WTC11 (cell line): ENCODE measurements around the gene ATG5. TPM values are rescaled to one million over a fixed set of nuclear protein-coding genes. Genes with fewer than 3 reads are reported as not detected.

Experiments
- ATAC-seq: fragments of 200-7000 bp; cut with Tn5 transposase; 2 replicates; pipeline ENCODE4 v1.10.0; 2021; ENCODE audit warnings: mild to moderate bottlenecking, moderate library complexity
- CTCF ChIA-PET: fragments of 300-600 bp; sonication (Branson Sonifier 250); formaldehyde crosslinking; loops from one replicate; lab custom pipeline; 2021; ENCODE audit warnings: antibody characterized with exemption; lab: Charles Lee
- POLR2A ChIA-PET: fragments of 350-600 bp; sonication (Branson Sonifier 250); formaldehyde crosslinking; loops from one replicate; lab custom pipeline; 2021; ENCODE audit warnings: antibody characterized with exemption; lab: Charles Lee
- DNase-seq: peaks from one replicate; pipeline ENCODE4 v3.0.0; 2021; ENCODE audit warnings: low spot score
- H3K27ac Mint-ChIP-seq: 2 replicates; pipeline ENCODE4 v1.8.0; 2021; ENCODE audit warnings: mixed read lengths
- H3K27me3 Mint-ChIP-seq: 2 replicates; pipeline ENCODE4 v1.8.0; 2021; ENCODE audit warnings: low read depth, mild to moderate bottlenecking, moderate library complexity, mixed read lengths
- H3K36me3 Mint-ChIP-seq: 2 replicates; pipeline ENCODE4 v1.8.0; 2021; ENCODE audit warnings: mixed read lengths
- H3K4me1 Mint-ChIP-seq: 2 replicates; pipeline ENCODE4 v1.8.0; 2022; ENCODE audit warnings: mixed read lengths
- H3K4me3 Mint-ChIP-seq: 2 replicates; pipeline ENCODE4 v1.8.0; 2021; ENCODE audit warnings: mild to moderate bottlenecking, moderate library complexity, mixed read lengths
- H3K9me3 Mint-ChIP-seq: 2 replicates; pipeline ENCODE4 v1.8.0; 2021; ENCODE audit warnings: mixed read lengths
- AFF4 ChIP-seq: sonication (generic); formaldehyde crosslinking; IDR thresholded peaks from 2 replicates; pipeline ENCODE4 v1.8.1; 2023; ENCODE audit warnings: mild to moderate bottlenecking, missing genetic modification reagents, borderline replicate concordance
- ARID4B ChIP-seq: sonication (generic); formaldehyde crosslinking; IDR thresholded peaks from 2 replicates; pipeline ENCODE4 v1.8.0; 2023; ENCODE audit warnings: missing genetic modification reagents, mild to moderate bottlenecking, borderline replicate concordance
- CBFB ChIP-seq: sonication (generic); formaldehyde crosslinking; IDR thresholded peaks from 2 replicates; pipeline ENCODE4 v1.8.1; 2022; ENCODE audit warnings: mild to moderate bottlenecking, low read depth, missing genetic modification reagents
- CREB1 ChIP-seq: sonication (generic); formaldehyde crosslinking; IDR thresholded peaks from 2 replicates; pipeline ENCODE4 v1.8.0; 2023; ENCODE audit warnings: mild to moderate bottlenecking, missing genetic modification reagents
- CTCF ChIP-seq: fragments of 200-600 bp; IDR thresholded peaks from 2 replicates; pipeline ENCODE4 v1.8.0; 2022; ENCODE audit warnings: antibody characterized with exemption
- ELF4 ChIP-seq: sonication (generic); formaldehyde crosslinking; IDR thresholded peaks from 2 replicates; pipeline ENCODE4 v1.8.1; 2022; ENCODE audit warnings: low read depth, mild to moderate bottlenecking, moderate library complexity, missing genetic modification reagents
- FOXK1 ChIP-seq: sonication (generic); formaldehyde crosslinking; IDR thresholded peaks from 2 replicates; pipeline ENCODE4 v1.8.0; 2022; ENCODE audit warnings: mild to moderate bottlenecking, moderate library complexity, missing genetic modification reagents
- HMGXB4 ChIP-seq: sonication (generic); formaldehyde crosslinking; IDR thresholded peaks from 2 replicates; pipeline ENCODE4 v1.8.1; 2023; ENCODE audit warnings: mild to moderate bottlenecking, moderate library complexity, missing genetic modification reagents
- JUN ChIP-seq: sonication (generic); formaldehyde crosslinking; IDR thresholded peaks from 2 replicates; pipeline ENCODE4 v1.8.0; 2023; ENCODE audit warnings: mild to moderate bottlenecking, missing genetic modification reagents
- NFE2L1 ChIP-seq: sonication (generic); formaldehyde crosslinking; IDR thresholded peaks from 2 replicates; pipeline ENCODE4 v1.8.1; 2023; ENCODE audit warnings: missing genetic modification reagents
- RELA ChIP-seq: sonication (generic); formaldehyde crosslinking; IDR thresholded peaks from 2 replicates; pipeline ENCODE4 v1.8.1; 2022; ENCODE audit warnings: missing genetic modification reagents, mild to moderate bottlenecking, borderline replicate concordance
- RORB ChIP-seq: fragments of 250-450 bp; sonication (Bioruptor Pico); IDR thresholded peaks from 2 replicates; pipeline ENCODE4 v1.9.0; 2021; ENCODE audit warnings: mild to moderate bottlenecking
- SMAD4 ChIP-seq: sonication (generic); formaldehyde crosslinking; IDR thresholded peaks from 2 replicates; pipeline ENCODE4 v1.8.0; 2022; ENCODE audit warnings: mild to moderate bottlenecking, missing genetic modification reagents
- TEAD1 ChIP-seq: sonication (generic); formaldehyde crosslinking; IDR thresholded peaks from 2 replicates; pipeline ENCODE4 v1.8.0; 2022; ENCODE audit warnings: mild to moderate bottlenecking, missing genetic modification reagents
- ZNF396 ChIP-seq: fragments of 250-450 bp; sonication (Bioruptor Pico); IDR thresholded peaks from 2 replicates; pipeline ENCODE4 v1.8.0; 2021; ENCODE audit warnings: mild to moderate bottlenecking, moderate library complexity, borderline replicate concordance
- ZNF532 ChIP-seq: fragments of 250-450 bp; sonication (Bioruptor Pico); IDR thresholded peaks from 2 replicates; pipeline ENCODE4 v1.9.0; 2021; ENCODE audit warnings: mild to moderate bottlenecking, borderline replicate concordance
- total RNA-seq: library from RNA; stranded (reverse); gene quantifications from 3 replicates; pipeline ENCODE4 v1.2.3, GENCODE V29; 2021

Gene ATG5
- total RNA-seq, 1 experiment from 2014 or later, result 32.6 TPM

GRCh38 chr6:106145741-106146227, 179.8 kb downstream of the ATG5 start:
- no peak overlapping the region for H3K27ac Mint-ChIP-seq
- no peak overlapping the region for H3K4me3 Mint-ChIP-seq
- ATAC-seq, result peak; percentile 68
- CTCF ChIA-PET, result interaction anchor here (1.1 kb wide), 1 partner anchor 9 kb away, joined by 3 read pairs; no protein-coding TSS in a partner anchor
- no peaks in the 10 kb centered on the region for H3K9me3 Mint-ChIP-seq
- H3K27me3 Mint-ChIP-seq, result no peaks in the 10 kb centered on the region; the same call in 1 of the 2 replicates
- TF ChIP-seq HMGXB4 (CRISPR knock-in tag) (no peak), AFF4 (CRISPR knock-in tag) (no peak), NFE2L1 (CRISPR knock-in tag) (no peak), TEAD1 (CRISPR knock-in tag) (no peak), ZNF396 (CRISPR knock-in tag) (no peak), CBFB (no peak), ELF4 (CRISPR knock-in tag) (no peak), RORB (CRISPR knock-in tag) (no peak), CTCF (no peak), CREB1 (CRISPR knock-in tag) (no peak), ZNF532 (no peak), FOXK1 (CRISPR knock-in tag) (no peak), RELA (CRISPR knock-in tag) (no peak), SMAD4 (CRISPR knock-in tag) (no peak)
- no peaks in the 10 kb centered on the region for H3K36me3 Mint-ChIP-seq
- POLR2A ChIA-PET, result no interaction called here
- peaks cover 29% of the 10 kb centered on the region for H3K4me1 Mint-ChIP-seq
- DNase-seq, result no peak

- Mint-ChIP-seq H3K27me3 (no peaks in the 10 kb centered on the region; the same call in 1 of the 2 replicates), H3K4me1 (peaks cover 29% of the 10 kb centered on the region), H3K4me3 (no peak overlapping the region), H3K9me3 (peaks cover 3% of the 10 kb centered on the region), H3K36me3 (no peaks in the 10 kb centered on the region), H3K27ac (no peak overlapping the region)
- DNase-seq, result no peak
- no peak for ATAC-seq
- POLR2A ChIA-PET, result no interaction called here
- CTCF ChIA-PET, result no interaction called here
- TF ChIP-seq ARID4B, result no peak
- no peak for TF ChIP-seq JUN (CRISPR knock-in tag)
These were observed 180.4 kb downstream of the ATG5 start for GRCh38 chr6:106145144-106145543.
